Measurements from ENCODE around the gene GPA33. TPM values are rescaled to one million over a fixed set of nuclear protein-coding genes. Genes with fewer than 3 reads are reported as not detected.

The GPA33 gene
- total RNA-seq, 2 donors from 2014 or later = 5.3 to 7.6 TPM

GRCh38 chr1:167126811-167127210, 36.6 kb upstream of the GPA33 start:
- DNase-seq (no peak), ATAC-seq (no peak)
- Mint-ChIP-seq H3K4me3 (no peak overlapping the region), H3K36me3 (ENCODE audit: low read depth) (peaks cover 15% of the 10 kb centered on the region), H3K4me1 (peaks cover 2% of the 10 kb centered on the region), H3K27ac (no peak overlapping the region), H3K27me3 (peaks cover 66% of the 10 kb centered on the region)
- H3K9me3 ChIP-seq (ENCODE audit: control insufficient read depth, low read length, poor library complexity, severe bottlenecking) = no peaks in the 10 kb centered on the region

GRCh38 chr1:167126317-167126716, 36.1 kb upstream of the GPA33 start:
- Mint-ChIP-seq H3K4me3 (no peak overlapping the region), H3K27ac (no peak overlapping the region), H3K4me1 (peaks cover 3% of the 10 kb centered on the region), H3K36me3 (ENCODE audit: low read depth) (peaks cover 15% of the 10 kb centered on the region), H3K27me3 (peaks cover 63% of the 10 kb centered on the region)
- no peak for DNase-seq
- H3K9me3 ChIP-seq (ENCODE audit: control insufficient read depth, low read length, poor library complexity, severe bottlenecking) = no peaks in the 10 kb centered on the region
- ATAC-seq = no peak

- Mint-ChIP-seq H3K36me3 (ENCODE audit: low read depth) (peaks cover 10% of the 10 kb centered on the region), H3K27ac (no peak overlapping the region), H3K4me1 (peaks cover 6% of the 10 kb centered on the region), H3K4me3 (no peak overlapping the region), H3K27me3 (peaks cover 47% of the 10 kb centered on the region)
- ATAC-seq (no peak), DNase-seq (no peak)
- no peaks in the 10 kb centered on the region for H3K9me3 ChIP-seq (ENCODE audit: control insufficient read depth, low read length, poor library complexity, severe bottlenecking)
These were observed 32.4 kb upstream of the GPA33 start for GRCh38 chr1:167122568-167122967.

DNA sequence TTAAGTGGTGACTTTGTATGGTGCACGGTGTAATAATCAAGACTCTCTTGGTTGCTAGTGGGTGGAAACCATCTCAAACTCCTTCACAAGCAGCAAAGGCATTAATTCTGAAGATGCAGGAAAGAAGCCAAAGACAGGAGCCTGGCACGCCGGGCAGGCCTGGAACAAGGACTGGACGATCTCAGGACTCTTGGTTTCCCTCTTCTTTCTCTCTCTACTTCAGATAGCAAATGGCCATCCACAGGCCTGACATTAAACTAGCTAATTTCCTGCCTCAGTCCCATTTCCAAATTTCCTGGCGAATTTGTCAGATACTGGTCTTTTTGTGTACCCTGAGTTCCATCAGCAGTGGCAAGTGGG, 31.9 kb upstream of the GPA33 start:
- Mint-ChIP-seq H3K36me3 (ENCODE audit: low read depth) (peaks cover 10% of the 10 kb centered on the region), H3K27me3 (peaks cover 47% of the 10 kb centered on the region), H3K4me1 (peaks cover 6% of the 10 kb centered on the region), H3K4me3 (no peak overlapping the region), H3K27ac (no peak overlapping the region)
- ATAC-seq (no peak), DNase-seq (no peak)
- no peaks in the 10 kb centered on the region for H3K9me3 ChIP-seq (ENCODE audit: control insufficient read depth, low read length, poor library complexity, severe bottlenecking)

GRCh38 chr1:167121375-167122120, 31.4 kb upstream of the GPA33 start:
- H3K9me3 ChIP-seq (ENCODE audit: control insufficient read depth, low read length, poor library complexity, severe bottlenecking) = no peaks in the 10 kb centered on the region
- Mint-ChIP-seq H3K4me1 (peaks cover 6% of the 10 kb centered on the region), H3K27ac (peak overlapping the region; percentile 59), H3K4me3 (peak overlapping the region; percentile 86), H3K36me3 (ENCODE audit: low read depth) (peaks cover 7% of the 10 kb centered on the region), H3K27me3 (peaks cover 44% of the 10 kb centered on the region)
- DNase-seq (no peak), ATAC-seq (peak; percentile 62)

- DNase-seq = no peak
- Mint-ChIP-seq H3K27ac (peak overlapping the region; percentile 59), H3K27me3 (peaks cover 38% of the 10 kb centered on the region), H3K4me3 (peak overlapping the region; percentile 86), H3K36me3 (ENCODE audit: low read depth) (peaks cover 5% of the 10 kb centered on the region), H3K4me1 (peaks cover 6% of the 10 kb centered on the region)
- ATAC-seq = no peak
- no peaks in the 10 kb centered on the region for H3K9me3 ChIP-seq (ENCODE audit: control insufficient read depth, low read length, poor library complexity, severe bottlenecking)
These were observed 30.7 kb upstream of the GPA33 start for GRCh38 chr1:167120899-167121298.

- Mint-ChIP-seq H3K36me3 (ENCODE audit: low read depth) (no peaks in the 10 kb centered on the region), H3K4me3 (no peak overlapping the region), H3K27me3 (peaks cover 41% of the 10 kb centered on the region), H3K27ac (peak overlapping the region; percentile 45), H3K4me1 (peaks cover 6% of the 10 kb centered on the region)
- no peaks in the 10 kb centered on the region for H3K9me3 ChIP-seq (ENCODE audit: control insufficient read depth, low read length, poor library complexity, severe bottlenecking)
- ATAC-seq = no peak
- no peak for DNase-seq
These were observed 29.5 kb upstream of the GPA33 start for GRCh38 chr1:167119696-167120095.

- H3K36me3 Mint-ChIP-seq (ENCODE audit: low read depth) = no peaks in the 10 kb centered on the region
- H3K4me3 Mint-ChIP-seq = no peak overlapping the region
- peaks cover 6% of the 10 kb centered on the region for H3K4me1 Mint-ChIP-seq
- DNase-seq (no peak), ATAC-seq (no peak)
- peaks cover 43% of the 10 kb centered on the region for H3K27me3 Mint-ChIP-seq
- no peak overlapping the region for H3K27ac Mint-ChIP-seq
- no peaks in the 10 kb centered on the region for H3K9me3 ChIP-seq (ENCODE audit: control insufficient read depth, low read length, poor library complexity, severe bottlenecking)
These were observed 28.0 kb upstream of the GPA33 start for GRCh38 chr1:167118188-167118587.

DNA sequence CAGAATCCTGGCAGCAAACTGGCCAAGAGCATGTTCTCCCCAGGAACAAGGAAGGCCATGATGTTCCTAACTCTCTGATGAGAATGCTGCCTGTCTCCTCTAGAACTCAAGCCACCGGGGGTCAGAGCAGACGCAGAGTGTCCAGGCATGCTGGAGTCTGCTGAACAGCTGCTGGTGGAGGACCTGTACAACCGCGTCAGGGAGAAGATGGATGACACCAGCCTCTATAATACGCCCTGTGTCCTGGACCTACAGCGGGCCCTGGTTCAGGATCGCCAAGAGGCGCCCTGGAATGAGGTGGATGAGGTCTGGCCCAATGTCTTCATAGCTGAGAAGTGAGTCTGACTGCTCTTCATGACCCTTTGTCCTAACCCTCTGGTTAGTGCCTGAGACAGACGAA, 27.0 kb upstream of the GPA33 start:
- H3K4me1 Mint-ChIP-seq = peaks cover 6% of the 10 kb centered on the region
- ATAC-seq (no peak), DNase-seq (no peak)
- H3K36me3 Mint-ChIP-seq (ENCODE audit: low read depth) = no peaks in the 10 kb centered on the region
- peaks cover 43% of the 10 kb centered on the region for H3K27me3 Mint-ChIP-seq
- H3K27ac Mint-ChIP-seq = no peak overlapping the region
- no peak overlapping the region for H3K4me3 Mint-ChIP-seq
- no peaks in the 10 kb centered on the region for H3K9me3 ChIP-seq (ENCODE audit: control insufficient read depth, low read length, poor library complexity, severe bottlenecking)

GRCh38 chr1:167116174-167116573, 26.0 kb upstream of the GPA33 start:
- no peak for ATAC-seq
- Mint-ChIP-seq H3K4me3 (no peak overlapping the region), H3K27me3 (peaks cover 40% of the 10 kb centered on the region), H3K36me3 (ENCODE audit: low read depth) (no peaks in the 10 kb centered on the region), H3K4me1 (peaks cover 5% of the 10 kb centered on the region), H3K27ac (no peak overlapping the region)
- no peak for DNase-seq
- H3K9me3 ChIP-seq (ENCODE audit: control insufficient read depth, low read length, poor library complexity, severe bottlenecking) = no peaks in the 10 kb centered on the region

- no peaks in the 10 kb centered on the region for H3K9me3 ChIP-seq (ENCODE audit: control insufficient read depth, low read length, poor library complexity, severe bottlenecking)
- Mint-ChIP-seq H3K4me3 (no peak overlapping the region), H3K4me1 (peaks cover 5% of the 10 kb centered on the region), H3K27me3 (peaks cover 38% of the 10 kb centered on the region), H3K36me3 (ENCODE audit: low read depth) (no peaks in the 10 kb centered on the region), H3K27ac (no peak overlapping the region)
- DNase-seq = no peak
- no peak for ATAC-seq
These were observed 25.5 kb upstream of the GPA33 start for GRCh38 chr1:167115655-167116054.

GRCh38 chr1:167114725-167115124, 24.5 kb upstream of the GPA33 start:
- ATAC-seq = no peak
- H3K36me3 Mint-ChIP-seq (ENCODE audit: low read depth) = no peaks in the 10 kb centered on the region
- no peak overlapping the region for H3K27ac Mint-ChIP-seq

GRCh38 chr1:167111868-167112709, 21.9 kb upstream of the GPA33 start:
- Mint-ChIP-seq H3K27me3 (peaks cover 16% of the 10 kb centered on the region), H3K36me3 (ENCODE audit: low read depth) (no peaks in the 10 kb centered on the region), H3K4me1 (peaks cover 14% of the 10 kb centered on the region), H3K4me3 (no peak overlapping the region), H3K27ac (no peak overlapping the region)
- no peaks in the 10 kb centered on the region for H3K9me3 ChIP-seq (ENCODE audit: control insufficient read depth, low read length, poor library complexity, severe bottlenecking)
- ATAC-seq = no peak
- DNase-seq = no peak

More at GRCh38 chr1:167114725-167115124, 24.5 kb upstream of the GPA33 start:
- no peak for DNase-seq
- Mint-ChIP-seq H3K27me3 (peaks cover 34% of the 10 kb centered on the region), H3K4me3 (no peak overlapping the region), H3K4me1 (peaks cover 8% of the 10 kb centered on the region)
- no peaks in the 10 kb centered on the region for H3K9me3 ChIP-seq (ENCODE audit: control insufficient read depth, low read length, poor library complexity, severe bottlenecking)

Measured in T-helper 17 cell (primary cell).